Measurements from ENCODE around the gene CAMTA1.

GRCh38 chr1:7554385-7555235 is 769.4 kb downstream of the CAMTA1 start:
- no peak for TF ChIP-seq ZFP30 (CRISPR knock-in tag; IDR thresholded peaks at IDR 0.05)
- no peak for TF ChIP-seq OSR1 (CRISPR knock-in tag; IDR thresholded peaks at IDR 0.05)
- no peak for TF ChIP-seq ZNF70 (CRISPR knock-in tag; IDR thresholded peaks at IDR 0.05)
- TF ChIP-seq CSDC2 (CRISPR knock-in tag; IDR thresholded peaks at IDR 0.05) = no peak
- no peak for TF ChIP-seq PATZ1 (CRISPR knock-in tag; IDR thresholded peaks at IDR 0.05; ENCODE audit: borderline replicate concordance)
- no peak for TF ChIP-seq ZFP3 (CRISPR knock-in tag; IDR thresholded peaks at IDR 0.05)
- no peak for TF ChIP-seq ISL1 (CRISPR knock-in tag; IDR thresholded peaks at IDR 0.05)
- no peak for TF ChIP-seq SNAI2 (CRISPR knock-in tag; IDR thresholded peaks at IDR 0.05)
- TF ChIP-seq TOX (CRISPR knock-in tag; IDR thresholded peaks at IDR 0.05; ENCODE audit: borderline replicate concordance) = no peak
- no peak for TF ChIP-seq CREB5 (CRISPR knock-in tag; IDR thresholded peaks at IDR 0.05; ENCODE audit: low read depth)
- no peak for TF ChIP-seq BACH2 (CRISPR knock-in tag; IDR thresholded peaks at IDR 0.05; ENCODE audit: borderline replicate concordance)
- TF ChIP-seq CSRNP3 (CRISPR knock-in tag; IDR thresholded peaks at IDR 0.05) = no peak
